Caco-2 (cell line): ENCODE measurements around the gene FBN3. TPM values are rescaled to one million over a fixed set of nuclear protein-coding genes. Genes with fewer than 3 reads are reported as not detected.
"Not testable (repeated sequence)": the region's sequence is repeated elsewhere in the genome, so short reads cannot be mapped to it uniquely, and the experiment has no call there.

ENCODE experiments used
- BruUV-seq: library from RNA; stranded (reverse); fragments of 400-500 nt; replicated peaks from 2 replicates; lab custom pipeline; 2021; lab: Mats Ljungman, UMichigan
- CTCF ChIA-PET: fragments of 300-600 bp; sonication (Branson Sonifier 250); formaldehyde crosslinking; loops from one replicate; lab custom pipeline; 2022; ENCODE audit warnings: antibody characterized with exemption; lab: Charles Lee
- POLR2A ChIA-PET: fragments of 300-600 bp; sonication (Branson Sonifier 250); formaldehyde crosslinking; loops from one replicate; lab custom pipeline; 2022; ENCODE audit warnings: antibody characterized with exemption; lab: Charles Lee
- DNase-seq, 2 experiments: peaks; one replicate each; pipeline versions ENCODE4 v3.0.0 to v3.0.0-alpha.2; 2020 to 2022
- H3K27me3 ChIP-seq: replicated peaks from 2 replicates; pipeline ENCODE4 v1.6.0; 2011; ENCODE audit warnings: low read length; ENCODE audit not compliant: control insufficient read depth, insufficient read depth
- H3K36me3 ChIP-seq: 2 replicates; pipeline ENCODE4 v1.5.1; 2011; ENCODE audit warnings: low read length; ENCODE audit not compliant: control insufficient read depth, insufficient read depth
- H3K4me1 ChIP-seq: fragments of 250-450 bp; sonication (Bioruptor Pico); 2 replicates; pipeline ENCODE4 v1.5.1; 2020; ENCODE audit warnings: mild to moderate bottlenecking
- H3K4me3 ChIP-seq: 2 replicates; pipeline ENCODE4 v1.5.1; 2011; ENCODE audit warnings: low read depth, mild to moderate bottlenecking, control low read depth, low read length
- H3K9me3 ChIP-seq: fragments of 250-450 bp; sonication (Bioruptor Pico); 2 replicates; pipeline ENCODE4 v1.5.1; 2020; ENCODE audit warnings: mild to moderate bottlenecking, moderate library complexity
- H3K27ac Mint-ChIP-seq: one replicate; pipeline ENCODE4 v1.8.0; 2022; ENCODE audit warnings: mixed read lengths; ENCODE audit not compliant: unreplicated experiment
- H3K27me3 Mint-ChIP-seq: one replicate; pipeline ENCODE4 v1.8.0; 2022; ENCODE audit warnings: mixed read lengths; ENCODE audit not compliant: insufficient read depth, unreplicated experiment
- H3K36me3 Mint-ChIP-seq: one replicate; pipeline ENCODE4 v1.8.0; 2022; ENCODE audit warnings: mild to moderate bottlenecking, mixed read lengths; ENCODE audit not compliant: insufficient read depth, unreplicated experiment
- H3K4me1 Mint-ChIP-seq: one replicate; pipeline ENCODE4 v1.8.0; 2022; ENCODE audit warnings: low read depth, mixed read lengths; ENCODE audit not compliant: unreplicated experiment
- H3K4me3 Mint-ChIP-seq: one replicate; pipeline ENCODE4 v1.8.0; 2022; ENCODE audit warnings: mild to moderate bottlenecking, moderate library complexity, mixed read lengths; ENCODE audit not compliant: unreplicated experiment
- H3K9me3 Mint-ChIP-seq: one replicate; pipeline ENCODE4 v1.8.0; 2022; ENCODE audit warnings: mixed read lengths; ENCODE audit not compliant: unreplicated experiment
- CTCF ChIP-seq, 2 experiments: fragments of 200-600 bp in 1 of 2; IDR thresholded peaks; 1 replicate in 1 of 2; 2 replicates in 1 of 2; pipeline versions ENCODE4 v1.5.1 to v1.8.0; 2011 to 2022; ENCODE audit warnings: antibody characterized with exemption in 1 of 2, control low read depth in 1 of 2, inconsistent platforms in 1 of 2, low read depth in 1 of 2, low read length in 1 of 2, mild to moderate bottlenecking in 1 of 2, moderate library complexity in 1 of 2; ENCODE audit not compliant: insufficient read depth in 1 of 2, severe bottlenecking in 1 of 2, unreplicated experiment in 1 of 2
- intact Hi-C: fragments of 100-400 bp; cut with micrococcal nuclease; formaldehyde crosslinking; loops from one replicate; pipeline ENCODE4 v1.10.0; 2022; ENCODE audit not compliant: unreplicated experiment
- total RNA-seq: library from RNA; stranded (reverse); gene quantifications from 2 replicates; pipeline ENCODE4 v1.2.3, GENCODE V29; 2022

FBN3 gene
- total RNA-seq, 1 experiment from 2014 or later = 16.4 TPM

GRCh38 chr19:8161135-8161646 is 11.8 kb upstream of the FBN3 start:
- Histone ChIP-seq H3K9me3 (no peaks in the 10 kb centered on the region), H3K4me3 (no peak overlapping the region), H3K4me1 (no peaks in the 10 kb centered on the region; the same call in 1 of the 2 replicates), H3K36me3 (no peaks in the 10 kb centered on the region), H3K27me3 (no peaks in the 10 kb centered on the region)
- peak; percentile 41 to 71 for DNase-seq
- CTCF ChIA-PET = no interaction called here
- POLR2A ChIA-PET = no interaction called here
- H3K27ac Mint-ChIP-seq = no peak overlapping the region
- H3K27me3 Mint-ChIP-seq = no peaks in the 10 kb centered on the region
- no TSS peak for BruUV-seq
- intact Hi-C loops = no loop called here
- no peak overlapping the region for H3K4me3 Mint-ChIP-seq
- no peaks in the 10 kb centered on the region for H3K4me1 Mint-ChIP-seq
- TF ChIP-seq CTCF (IDR thresholded peaks at IDR 0.05; ENCODE audit: insufficient read depth in 1 of 2, low read depth in 1 of 2, low read length in 1 of 2, severe bottlenecking in 1 of 2, unreplicated experiment in 1 of 2) = no peak
- no peaks in the 10 kb centered on the region for H3K9me3 Mint-ChIP-seq
- no peaks in the 10 kb centered on the region for H3K36me3 Mint-ChIP-seq

GRCh38 chr19:8159322-8159721 is 9.9 kb upstream of the FBN3 start:
- H3K4me1 ChIP-seq, H3K36me3 ChIP-seq, BruUV-seq, H3K36me3 Mint-ChIP-seq, H3K4me1 Mint-ChIP-seq, H3K27ac Mint-ChIP-seq, H3K27me3 Mint-ChIP-seq, POLR2A ChIA-PET, H3K9me3 Mint-ChIP-seq, H3K9me3 ChIP-seq, H3K27me3 ChIP-seq, H3K4me3 Mint-ChIP-seq, CTCF ChIA-PET, H3K4me3 ChIP-seq, DNase-seq: not testable (repeated sequence)
- intact Hi-C loops = loop anchor here (2.0 to 10.0 kb wide), 3 partner anchors 48 to 215 kb away; partner anchors contain the start of genes CERS4, NDUFA7, RPS28 and TIMM44

- H3K4me1 ChIP-seq = peaks cover 3% of the 10 kb centered on the region; the same call in 1 of the 2 replicates
- H3K36me3 ChIP-seq = no peaks in the 10 kb centered on the region
- H3K27ac Mint-ChIP-seq = no peak overlapping the region
- no peak overlapping the region for H3K4me3 ChIP-seq
- H3K27me3 Mint-ChIP-seq = no peaks in the 10 kb centered on the region
- BruUV-seq = no TSS peak
- DNase-seq = peak; percentile 71 to 79
- ChIA-PET CTCF (interaction anchor here (0.5 to 1.0 kb wide), 7 partner anchors 52 to 645 kb away, joined by 3 to 9 read pairs (median 3); partner anchors contain the start of gene TIMM44), POLR2A (interaction anchor here (0.5 kb wide), 1 partner anchor 63 kb away, joined by 3 read pairs; no protein-coding TSS in a partner anchor)
- H3K9me3 Mint-ChIP-seq = no peaks in the 10 kb centered on the region
- H3K4me1 Mint-ChIP-seq = no peaks in the 10 kb centered on the region
- no peaks in the 10 kb centered on the region for H3K27me3 ChIP-seq
- intact Hi-C loops = loop anchor here (1.0 to 10.0 kb wide), 4 partner anchors 49 to 214 kb away; partner anchors contain the start of genes CERS4, NDUFA7, RPS28 and TIMM44
- peak; percentile 59 to 72 for TF ChIP-seq CTCF (IDR thresholded peaks at IDR 0.05; ENCODE audit: insufficient read depth in 1 of 2, low read depth in 1 of 2, low read length in 1 of 2, severe bottlenecking in 1 of 2, unreplicated experiment in 1 of 2)
- no peak overlapping the region for H3K4me3 Mint-ChIP-seq
- H3K9me3 ChIP-seq = no peaks in the 10 kb centered on the region
- H3K36me3 Mint-ChIP-seq = no peaks in the 10 kb centered on the region
Observed at GRCh38 chr19:8158411-8159074, 9.2 kb upstream of the FBN3 start.
